ENCODE results near the gene ATP11A.

Gene ATP11A

GRCh38 chr13:112696869-112697465 lies 7.1 kb downstream of the ATP11A start:
- H3K36me3 ChIP-seq (replicated peaks) = no peaks in the 10 kb centered on the region
- no peaks in the 10 kb centered on the region for H3K27me3 ChIP-seq (replicated peaks)
- TF ChIP-seq, protein P1, sequence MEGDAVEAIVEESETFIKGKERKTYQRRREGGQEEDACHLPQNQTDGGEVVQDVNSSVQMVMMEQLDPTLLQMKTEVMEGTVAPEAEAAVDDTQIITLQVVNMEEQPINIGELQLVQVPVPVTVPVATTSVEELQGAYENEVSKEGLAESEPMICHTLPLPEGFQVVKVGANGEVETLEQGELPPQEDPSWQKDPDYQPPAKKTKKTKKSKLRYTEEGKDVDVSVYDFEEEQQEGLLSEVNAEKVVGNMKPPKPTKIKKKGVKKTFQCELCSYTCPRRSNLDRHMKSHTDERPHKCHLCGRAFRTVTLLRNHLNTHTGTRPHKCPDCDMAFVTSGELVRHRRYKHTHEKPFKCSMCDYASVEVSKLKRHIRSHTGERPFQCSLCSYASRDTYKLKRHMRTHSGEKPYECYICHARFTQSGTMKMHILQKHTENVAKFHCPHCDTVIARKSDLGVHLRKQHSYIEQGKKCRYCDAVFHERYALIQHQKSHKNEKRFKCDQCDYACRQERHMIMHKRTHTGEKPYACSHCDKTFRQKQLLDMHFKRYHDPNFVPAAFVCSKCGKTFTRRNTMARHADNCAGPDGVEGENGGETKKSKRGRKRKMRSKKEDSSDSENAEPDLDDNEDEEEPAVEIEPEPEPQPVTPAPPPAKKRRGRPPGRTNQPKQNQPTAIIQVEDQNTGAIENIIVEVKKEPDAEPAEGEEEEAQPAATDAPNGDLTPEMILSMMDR (IDR thresholded peaks at IDR 0.05; ENCODE audit: low read depth, low read length, missing control alignments) = no peak
- no peak overlapping the region for H3K27ac ChIP-seq
- DNase-seq = no peak
- no peak overlapping the region for H3K4me3 ChIP-seq (ENCODE audit: low read depth, low read length)
- in situ Hi-C loops (cut with HindIII; ENCODE audit: low pct_ligation_motif_present, low sequenced_read_pairs) = no loop called here

GRCh38 chr13:112697756-112698655 lies 8.2 kb downstream of the ATP11A start:
- no peaks in the 10 kb centered on the region for H3K36me3 ChIP-seq (replicated peaks)
- DNase-seq = no peak
- no peaks in the 10 kb centered on the region for H3K27me3 ChIP-seq (replicated peaks)
- no peak overlapping the region for H3K27ac ChIP-seq
- H3K4me3 ChIP-seq (ENCODE audit: low read depth, low read length) = no peak overlapping the region
- in situ Hi-C loops (cut with HindIII; ENCODE audit: low pct_ligation_motif_present, low sequenced_read_pairs) = no loop called here
- TF ChIP-seq, protein P1 (IDR thresholded peaks at IDR 0.05; ENCODE audit: low read depth, low read length, missing control alignments) = no peak

DNA sequence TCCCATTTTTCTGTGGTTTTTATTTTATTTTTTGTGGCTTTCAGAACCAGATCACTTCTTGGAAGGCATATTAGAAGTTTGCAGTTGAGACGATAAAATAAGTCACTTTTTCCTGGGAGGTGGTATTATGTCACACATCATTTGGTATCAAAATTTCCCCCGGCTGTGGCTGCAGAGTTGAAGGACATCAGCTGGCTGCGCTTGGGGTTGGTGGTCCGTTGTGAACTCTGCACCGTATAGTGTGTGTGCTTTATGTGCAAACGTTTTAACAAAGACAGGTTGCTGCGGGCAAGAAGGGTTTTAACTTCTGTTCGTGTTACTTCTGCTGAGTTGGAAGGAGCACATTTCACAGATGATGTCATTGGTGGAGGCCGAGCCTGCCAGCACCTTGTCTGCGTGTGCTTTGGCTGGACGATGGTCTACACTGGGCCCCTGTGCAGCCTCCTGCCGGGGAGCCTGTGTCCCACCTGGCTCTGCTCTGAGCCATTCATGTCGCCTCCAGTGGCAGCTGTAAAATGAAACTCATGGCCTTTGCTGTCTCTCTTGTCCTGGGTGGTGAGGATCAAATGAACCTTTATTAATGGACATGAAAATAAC lies 9.6 kb downstream of the ATP11A start:
- in situ Hi-C loops (cut with HindIII; ENCODE audit: low pct_ligation_motif_present, low sequenced_read_pairs) = no loop called here
- Histone ChIP-seq H3K27me3 (replicated peaks) (no peaks in the 10 kb centered on the region), H3K4me3 (ENCODE audit: low read depth, low read length) (no peak overlapping the region), H3K27ac (no peak overlapping the region), H3K36me3 (replicated peaks) (no peaks in the 10 kb centered on the region)
- TF ChIP-seq, protein P1 (IDR thresholded peaks at IDR 0.05; ENCODE audit: low read depth, low read length, missing control alignments) = no peak
- DNase-seq = no peak

DNA sequence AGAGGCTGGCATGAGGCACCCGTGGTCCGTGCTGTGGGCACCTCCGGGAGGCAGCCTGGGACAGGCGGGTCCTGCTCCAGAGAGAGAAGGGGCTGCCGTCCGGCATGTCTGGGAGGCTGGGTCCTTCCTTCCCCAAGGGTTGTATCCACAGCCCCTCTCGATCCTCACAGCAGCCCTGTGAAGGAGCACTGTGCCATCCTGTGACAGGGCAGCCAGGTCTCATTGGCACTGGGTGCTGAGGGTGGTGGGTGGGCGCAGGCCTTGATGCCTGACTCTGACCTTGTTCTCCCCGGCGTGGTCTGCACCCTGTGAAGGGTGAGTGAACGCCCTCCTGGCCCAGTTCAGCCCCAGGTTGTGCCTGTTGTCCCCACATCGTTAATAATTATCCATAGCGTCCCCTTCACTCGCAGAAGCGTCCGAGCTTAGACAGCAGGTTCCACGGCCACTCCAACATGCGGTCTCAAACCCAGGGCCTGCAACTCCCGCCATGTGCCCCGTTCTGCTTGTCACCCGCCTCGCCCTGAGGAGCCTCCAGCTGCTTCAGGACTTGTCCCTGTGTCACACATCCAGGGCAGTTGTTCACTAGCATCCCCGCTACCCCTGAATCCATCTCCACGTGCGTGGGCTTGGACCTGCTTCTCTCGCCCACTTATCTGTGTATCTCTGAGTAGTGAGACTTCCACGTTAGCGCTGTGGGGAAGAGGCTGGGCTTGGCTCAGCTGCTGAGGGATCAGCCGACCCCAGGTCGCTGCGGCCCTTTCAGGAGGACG lies 10.6 kb downstream of the ATP11A start:
- Histone ChIP-seq H3K4me3 (ENCODE audit: low read depth, low read length) (no peak overlapping the region), H3K36me3 (replicated peaks) (no peaks in the 10 kb centered on the region), H3K27ac (no peak overlapping the region), H3K27me3 (replicated peaks) (no peaks in the 10 kb centered on the region)
- in situ Hi-C loops (cut with HindIII; ENCODE audit: low pct_ligation_motif_present, low sequenced_read_pairs) = no loop called here
- no peak for DNase-seq
- TF ChIP-seq, protein P1 (IDR thresholded peaks at IDR 0.05; ENCODE audit: low read depth, low read length, missing control alignments) = no peak

DNA sequence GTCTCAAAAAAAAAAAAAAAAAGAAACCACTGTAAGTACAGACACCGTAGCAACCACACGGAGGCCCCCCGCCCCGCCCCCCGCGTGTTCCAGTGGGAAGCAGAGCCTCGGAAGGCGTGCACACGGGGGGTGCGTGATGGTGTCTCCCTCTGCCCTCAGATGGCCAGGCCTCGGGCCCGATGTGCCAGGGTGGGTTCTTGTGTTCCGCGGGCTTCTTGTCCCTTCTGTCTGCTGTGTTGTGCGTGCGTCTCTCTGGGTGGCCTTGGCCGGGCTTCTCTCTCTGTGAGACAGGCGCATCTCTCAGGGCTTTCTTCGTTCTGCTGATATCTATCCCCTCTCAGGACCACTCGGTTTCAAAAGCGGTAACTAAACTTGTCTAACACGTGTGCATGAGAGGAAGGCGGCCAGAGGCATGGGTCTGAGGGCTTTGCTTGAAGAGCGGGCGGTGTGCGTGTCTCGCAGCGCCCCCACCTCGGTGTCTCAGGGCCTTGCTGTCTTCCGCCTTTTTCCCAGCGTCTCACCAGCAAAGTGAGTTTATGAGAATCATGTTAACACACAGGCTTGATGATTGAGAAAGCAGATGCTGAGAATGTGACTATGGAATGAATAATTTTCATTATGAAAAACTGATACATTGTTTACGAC lies 12.6 kb downstream of the ATP11A start:
- TF ChIP-seq, protein P1 (IDR thresholded peaks at IDR 0.05; ENCODE audit: low read depth, low read length, missing control alignments) = no peak
- H3K4me3 ChIP-seq (ENCODE audit: low read depth, low read length) = no peak overlapping the region
- H3K36me3 ChIP-seq (replicated peaks) = no peaks in the 10 kb centered on the region
- in situ Hi-C loops (cut with HindIII; ENCODE audit: low pct_ligation_motif_present, low sequenced_read_pairs) = no loop called here
- no peaks in the 10 kb centered on the region for H3K27me3 ChIP-seq (replicated peaks)
- no peak for DNase-seq
- H3K27ac ChIP-seq = no peak overlapping the region

Data from brain microvascular endothelial cell (primary cell).